Transverse colon (tissue), 4 donors: ENCODE data around the gene SPIN2B. TPM values are rescaled to one million over a fixed set of nuclear protein-coding genes. Genes with fewer than 3 reads are reported as not detected.
"Not testable (repeated sequence)": the region's sequence is repeated elsewhere in the genome, so short reads cannot be mapped to it uniquely, and the experiment has no call there.

Experiments
- DNase-seq: peaks from one replicate; pipeline ENCODE4 v3.0.0-alpha.2; 2019
- H3K27ac ChIP-seq, 4 donors: fragments of 200-600 bp; sonication (generic); 2 replicates each; pipeline ENCODE4 v1.5.1; 2016 to 2018; ENCODE audit warnings: inconsistent platforms in 4 of 4
- H3K27me3 ChIP-seq: fragments of 200-600 bp; sonication (generic); 2 replicates; pipeline ENCODE4 v1.5.1; 2017; ENCODE audit warnings: inconsistent platforms
- H3K36me3 ChIP-seq, 4 donors: fragments of 200-600 bp; sonication (generic); 2 replicates each; pipeline ENCODE4 v1.5.1; 2017 to 2019; ENCODE audit warnings: inconsistent platforms in 4 of 4
- H3K4me1 ChIP-seq, 4 donors: fragments of 200-600 bp; sonication (generic); 2 replicates each; pipeline ENCODE4 v1.5.1; 2017 to 2020; ENCODE audit warnings: inconsistent platforms in 4 of 4
- H3K4me3 ChIP-seq, 4 donors: fragments of 200-600 bp; sonication (generic); 1 replicate in 1 of 4; 2 replicates in 3 of 4; pipeline versions ENCODE4 v1.5.1 to v1.6.1; 2017 to 2019; ENCODE audit warnings: inconsistent platforms in 4 of 4
- H3K9me3 ChIP-seq, 2 donors: fragments of 200-600 bp; sonication (generic); 2 replicates each; pipeline ENCODE4 v1.5.1; 2017 to 2019; ENCODE audit warnings: inconsistent platforms in 2 of 2
- EP300 ChIP-seq: sonication (generic); formaldehyde crosslinking; IDR thresholded peaks from one replicate; pipeline ENCODE4 v1.6.1; 2017; ENCODE audit warnings: antibody characterized with exemption, low read depth
- POLR2A ChIP-seq: fragments of 450-650 bp; IDR thresholded peaks from one replicate; pipeline ENCODE4 v1.6.1; 2016; ENCODE audit warnings: antibody characterized with exemption, mild to moderate bottlenecking, moderate library complexity
- POLR2AphosphoS5 ChIP-seq, 3 donors: sonication (generic); formaldehyde crosslinking; IDR thresholded peaks; one replicate each; pipeline ENCODE4 v1.6.1; 2016; ENCODE audit warnings: antibody characterized with exemption in 3 of 3
- WGBS, 2 donors: methylation state at CpG; one replicate each; pipeline ENCODE4 v1.1.5; 2018; ENCODE audit warnings: low coverage in 1 of 2; 5-methylcytosine and 5-hydroxymethylcytosine counted together
- in situ Hi-C, 4 donors: fragments of 200-750 bp; cut with MboI; loops; one replicate each; pipeline versions ENCODE4 v1.15.0 to v1.15.1; 2017; ENCODE audit warnings: low sequenced_read_pairs in 3 of 4, low pct_ligation_motif_present in 1 of 4, low pct_unique_long_range_greater_than_20kb in 1 of 4
- intact Hi-C: fragments of 100-400 bp; cut with DNase I; formaldehyde crosslinking; loops from one replicate; pipeline ENCODE4 v1.15.1; 2023; ENCODE audit warnings: low total_unique reads
- total RNA-seq, 4 donors: library from RNA; depleted of rRNA; stranded (reverse); fragments of >200 nt; gene quantifications; one replicate each; pipeline ENCODE4 v1.1.0, GENCODE V29; 2016
- TF ChIP-seq, protein P1 (sequence below), 5 experiments: fragments of 200-600 bp in 3 of 5; fragments of 450-650 bp in 2 of 5; sonication (generic) in 3 of 5; IDR thresholded peaks; 1 replicate in 2 of 5; 2 replicates in 3 of 5; pipeline ENCODE4 v1.5.1; 2016 to 2017; ENCODE audit warnings: antibody characterized with exemption in 5 of 5, inconsistent platforms in 3 of 5, mild to moderate bottlenecking in 2 of 5, moderate library complexity in 1 of 5

SPIN2B gene
- total RNA-seq, 4 donors from 2014 or later = 8.6 to 19.8 (median 19.7) TPM; not detected in 1

DNA sequence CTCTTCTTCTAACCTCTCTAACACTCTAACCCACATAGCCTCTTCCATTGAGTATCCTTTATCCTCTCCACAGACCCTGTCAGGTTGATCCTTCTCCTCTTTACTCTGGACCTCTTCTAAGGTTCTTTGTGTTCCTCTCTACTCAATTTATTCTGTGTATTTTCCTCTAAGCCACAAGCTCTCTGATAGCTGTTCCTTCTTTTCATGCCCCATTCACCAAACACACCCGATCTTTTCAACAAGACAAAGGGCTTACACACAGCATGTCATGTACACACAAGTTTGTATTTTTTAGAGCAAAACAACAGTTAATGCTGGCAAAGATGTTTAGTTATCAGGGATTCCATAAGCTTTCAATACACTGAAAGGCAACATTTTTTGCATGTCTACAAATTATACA is 1.9 kb downstream of the SPIN2B start:
- TF ChIP-seq POLR2A (no peak), POLR2AphosphoS5 (IDR thresholded peaks at IDR 0.05) (no peak), EP300 (no peak)
- TF ChIP-seq, protein P1, sequence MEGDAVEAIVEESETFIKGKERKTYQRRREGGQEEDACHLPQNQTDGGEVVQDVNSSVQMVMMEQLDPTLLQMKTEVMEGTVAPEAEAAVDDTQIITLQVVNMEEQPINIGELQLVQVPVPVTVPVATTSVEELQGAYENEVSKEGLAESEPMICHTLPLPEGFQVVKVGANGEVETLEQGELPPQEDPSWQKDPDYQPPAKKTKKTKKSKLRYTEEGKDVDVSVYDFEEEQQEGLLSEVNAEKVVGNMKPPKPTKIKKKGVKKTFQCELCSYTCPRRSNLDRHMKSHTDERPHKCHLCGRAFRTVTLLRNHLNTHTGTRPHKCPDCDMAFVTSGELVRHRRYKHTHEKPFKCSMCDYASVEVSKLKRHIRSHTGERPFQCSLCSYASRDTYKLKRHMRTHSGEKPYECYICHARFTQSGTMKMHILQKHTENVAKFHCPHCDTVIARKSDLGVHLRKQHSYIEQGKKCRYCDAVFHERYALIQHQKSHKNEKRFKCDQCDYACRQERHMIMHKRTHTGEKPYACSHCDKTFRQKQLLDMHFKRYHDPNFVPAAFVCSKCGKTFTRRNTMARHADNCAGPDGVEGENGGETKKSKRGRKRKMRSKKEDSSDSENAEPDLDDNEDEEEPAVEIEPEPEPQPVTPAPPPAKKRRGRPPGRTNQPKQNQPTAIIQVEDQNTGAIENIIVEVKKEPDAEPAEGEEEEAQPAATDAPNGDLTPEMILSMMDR (IDR thresholded peaks at IDR 0.05) = no peak
- 88 to 100% methylated on average over 1 of the region's 1 CpG for WGBS, 2 donors
- Histone ChIP-seq H3K4me3 (no peak overlapping the region), H3K36me3 (no peaks in the 10 kb centered on the region), H3K27me3 (no peaks in the 10 kb centered on the region), H3K9me3 (no peaks in the 10 kb centered on the region), H3K4me1 (peaks cover 0 to 5% (median 2%) of the 10 kb centered on the region in 4 donors), H3K27ac (no peak overlapping the region)
- no peak for DNase-seq
- in situ Hi-C loops (no loop called here), intact Hi-C loops (no loop called here)

DNA sequence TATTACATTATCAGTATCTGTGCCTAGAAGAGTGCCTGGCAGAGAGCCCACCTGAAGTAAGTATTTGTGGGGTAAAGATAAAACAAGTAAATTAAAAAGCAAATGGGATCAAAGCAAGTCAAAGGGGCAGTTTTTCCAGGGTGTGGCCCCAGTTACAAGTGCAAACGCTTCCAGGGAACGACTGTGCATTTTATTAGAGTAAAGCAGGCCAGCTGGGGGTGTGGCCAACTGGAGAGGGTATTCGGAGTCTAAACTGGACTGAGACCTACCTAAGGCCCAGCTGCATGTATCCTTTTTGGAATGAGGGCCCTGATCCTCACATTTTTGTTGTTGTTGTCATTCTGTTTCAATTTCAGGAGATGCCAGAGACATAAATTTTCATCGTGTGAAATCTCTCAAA is 3.8 kb downstream of the SPIN2B start:
- in situ Hi-C loops, H3K4me1 ChIP-seq, H3K36me3 ChIP-seq, H3K9me3 ChIP-seq, H3K27me3 ChIP-seq, intact Hi-C loops, H3K4me3 ChIP-seq: not testable (repeated sequence)
- WGBS, 2 donors = 29 to 60% methylated on average over 1 to 4 of the region's 4 CpGs
- H3K27ac ChIP-seq = peak overlapping the region in 1 of 4 donors; percentile 40
- peak; percentile 24 for DNase-seq

DNA sequence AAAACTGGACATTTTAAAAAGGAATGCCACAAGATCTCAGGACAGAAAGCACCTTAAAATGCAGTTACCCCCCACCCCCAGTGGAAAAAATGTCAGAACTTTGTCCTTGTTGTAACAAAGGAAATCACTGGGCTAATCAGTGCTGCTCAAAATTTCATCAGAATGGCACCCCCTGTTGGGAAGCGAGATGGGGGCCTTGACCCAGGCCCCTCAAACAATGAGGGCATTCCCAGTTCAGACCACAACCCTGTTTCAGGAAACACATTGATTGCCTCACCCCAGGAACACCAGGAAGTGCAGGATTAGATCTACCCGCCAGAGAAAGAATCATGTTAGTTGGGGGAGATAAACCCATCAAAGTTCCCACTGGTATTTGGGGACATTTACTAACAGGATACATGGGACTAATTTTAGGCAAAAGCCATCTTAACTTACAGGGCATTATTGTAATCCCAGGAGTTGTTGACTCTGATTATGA is 16.4 kb downstream of the SPIN2B start:
- intact Hi-C loops = no loop called here
- H3K36me3 ChIP-seq = no peaks in the 10 kb centered on the region
- H3K27ac ChIP-seq = no peak overlapping the region
- no peak overlapping the region for H3K4me3 ChIP-seq
- in situ Hi-C loops = no loop called here
- no peaks in the 10 kb centered on the region for H3K4me1 ChIP-seq
- H3K27me3 ChIP-seq = no peaks in the 10 kb centered on the region
- no peak for TF ChIP-seq POLR2A
- TF ChIP-seq EP300 = no peak
- TF ChIP-seq, protein P1 (IDR thresholded peaks at IDR 0.05) = no peak
- TF ChIP-seq POLR2AphosphoS5 (IDR thresholded peaks at IDR 0.05) = no peak
- DNase-seq = no peak
- no peaks in the 10 kb centered on the region for H3K9me3 ChIP-seq
- WGBS, 2 donors = 56% methylated on average over 2 of the region's 2 CpGs; no CpG with 5 or more reads in 1 of the 2 donors

GRCh38 chrX:57104406-57104805 is 16.9 kb downstream of the SPIN2B start:
- no peak overlapping the region for H3K4me3 ChIP-seq
- no peak for TF ChIP-seq EP300
- no peak for TF ChIP-seq POLR2A
- TF ChIP-seq, protein P1 (IDR thresholded peaks at IDR 0.05) = peak in 2 of 5 experiments; percentile 10 to 40
- 58% methylated on average over 4 of the region's 4 CpGs; no CpG with 5 or more reads in 1 of the 2 donors for WGBS, 2 donors
- intact Hi-C loops (no loop called here), in situ Hi-C loops (no loop called here)
- no peaks in the 10 kb centered on the region for H3K27me3 ChIP-seq
- no peaks in the 10 kb centered on the region for H3K4me1 ChIP-seq
- H3K27ac ChIP-seq = no peak overlapping the region
- H3K36me3 ChIP-seq = no peaks in the 10 kb centered on the region
- DNase-seq = peak; percentile 15
- H3K9me3 ChIP-seq = no peaks in the 10 kb centered on the region

- DNase-seq = no peak
- Histone ChIP-seq H3K9me3 (no peaks in the 10 kb centered on the region), H3K27ac (no peak overlapping the region), H3K4me3 (no peak overlapping the region), H3K4me1 (no peaks in the 10 kb centered on the region), H3K27me3 (no peaks in the 10 kb centered on the region), H3K36me3 (no peaks in the 10 kb centered on the region)
- intact Hi-C loops (no loop called here), in situ Hi-C loops (no loop called here)
- WGBS, 2 donors = 84% methylated on average over 3 of the region's 3 CpGs; no CpG with 5 or more reads in 1 of the 2 donors
- TF ChIP-seq POLR2AphosphoS5 (IDR thresholded peaks at IDR 0.05) (no peak), EP300 (no peak), POLR2A (no peak)
- TF ChIP-seq, protein P1 (IDR thresholded peaks at IDR 0.05) = no peak
Observed at GRCh38 chrX:57103489-57103888, 17.9 kb downstream of the SPIN2B start.

DNA sequence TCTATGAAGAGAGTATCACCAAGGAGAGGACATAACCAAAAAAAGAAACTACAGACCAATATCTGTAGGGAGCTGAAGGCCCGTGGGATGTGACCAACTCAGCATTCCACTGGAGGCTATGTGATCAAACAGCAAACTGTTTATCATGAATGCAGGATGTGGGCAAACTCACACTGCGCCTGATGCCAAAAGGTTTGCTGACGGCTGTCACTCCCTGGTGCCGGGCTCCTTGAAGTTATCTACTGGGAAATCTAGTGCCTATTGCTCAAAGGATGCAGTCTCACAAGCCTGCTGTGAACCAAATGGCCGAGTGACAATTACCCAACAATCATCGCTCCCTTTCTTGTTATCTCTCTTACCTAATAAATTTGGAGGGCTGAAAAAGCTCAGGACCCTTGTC is 18.4 kb downstream of the SPIN2B start:
- H3K36me3 ChIP-seq, intact Hi-C loops: not testable (repeated sequence)

More for the DNA sequence above, 18.4 kb downstream of the SPIN2B start:
- H3K4me3 ChIP-seq, DNase-seq, H3K27ac ChIP-seq, in situ Hi-C loops, H3K27me3 ChIP-seq, H3K9me3 ChIP-seq, H3K4me1 ChIP-seq: not testable (repeated sequence)
- WGBS, 2 donors = 81% methylated on average over 6 of the region's 6 CpGs; no CpG with 5 or more reads in 1 of the 2 donors
